ENCODE data around the gene GALNT18.

GALNT18 gene

DNA sequence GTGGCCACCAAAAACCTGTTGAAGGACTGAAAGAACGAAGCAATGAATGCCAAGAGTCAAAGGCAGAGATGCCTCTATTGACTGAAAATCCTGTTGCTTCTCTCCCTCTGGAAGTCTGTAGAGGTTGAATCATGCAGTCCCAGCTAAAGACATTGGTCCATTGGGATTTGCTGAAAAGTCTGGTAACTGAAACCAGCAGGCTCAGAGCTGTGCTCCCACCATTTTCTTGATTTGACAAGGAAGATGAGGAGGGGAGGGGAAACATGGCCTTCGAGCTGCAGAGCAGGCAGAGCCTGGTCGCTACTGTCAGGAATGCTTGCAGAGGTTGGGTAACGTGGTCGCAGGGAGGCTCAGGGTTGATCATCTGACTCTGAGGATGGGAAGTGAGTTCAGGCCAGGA is 196.0 kb downstream of the GALNT18 start:
- DNase-seq (ENCODE audit: low read depth), result no peak
- TF ChIP-seq, protein P1, sequence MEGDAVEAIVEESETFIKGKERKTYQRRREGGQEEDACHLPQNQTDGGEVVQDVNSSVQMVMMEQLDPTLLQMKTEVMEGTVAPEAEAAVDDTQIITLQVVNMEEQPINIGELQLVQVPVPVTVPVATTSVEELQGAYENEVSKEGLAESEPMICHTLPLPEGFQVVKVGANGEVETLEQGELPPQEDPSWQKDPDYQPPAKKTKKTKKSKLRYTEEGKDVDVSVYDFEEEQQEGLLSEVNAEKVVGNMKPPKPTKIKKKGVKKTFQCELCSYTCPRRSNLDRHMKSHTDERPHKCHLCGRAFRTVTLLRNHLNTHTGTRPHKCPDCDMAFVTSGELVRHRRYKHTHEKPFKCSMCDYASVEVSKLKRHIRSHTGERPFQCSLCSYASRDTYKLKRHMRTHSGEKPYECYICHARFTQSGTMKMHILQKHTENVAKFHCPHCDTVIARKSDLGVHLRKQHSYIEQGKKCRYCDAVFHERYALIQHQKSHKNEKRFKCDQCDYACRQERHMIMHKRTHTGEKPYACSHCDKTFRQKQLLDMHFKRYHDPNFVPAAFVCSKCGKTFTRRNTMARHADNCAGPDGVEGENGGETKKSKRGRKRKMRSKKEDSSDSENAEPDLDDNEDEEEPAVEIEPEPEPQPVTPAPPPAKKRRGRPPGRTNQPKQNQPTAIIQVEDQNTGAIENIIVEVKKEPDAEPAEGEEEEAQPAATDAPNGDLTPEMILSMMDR (conservative IDR thresholded peaks at IDR 0.05; ENCODE audit: low read depth, low read length), result no peak
- H3K4me3 ChIP-seq (ENCODE audit: low read depth, low read length), result no peak overlapping the region

DNA sequence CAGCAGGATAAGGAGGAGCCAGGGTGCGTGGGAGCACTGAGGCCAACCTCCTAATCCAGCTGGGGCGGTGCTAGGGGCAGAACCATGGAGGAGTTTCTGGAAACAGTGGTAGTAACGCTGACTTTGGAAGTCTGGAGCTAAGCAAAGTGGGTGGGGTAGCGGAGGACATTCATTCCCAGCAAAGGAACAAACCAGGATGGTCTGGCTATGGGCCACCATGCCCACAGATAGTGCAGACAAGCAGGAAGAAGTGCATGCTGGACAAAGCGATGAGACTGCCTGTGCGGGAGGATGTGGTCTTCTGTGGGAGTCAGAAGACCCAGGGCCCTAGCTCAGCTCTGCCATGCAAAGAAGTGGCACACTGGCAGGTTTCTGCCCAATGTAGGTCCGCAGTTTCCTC is 197.1 kb downstream of the GALNT18 start:
- TF ChIP-seq, protein P1 (conservative IDR thresholded peaks at IDR 0.05; ENCODE audit: low read depth, low read length), result no peak
- no peak overlapping the region for H3K4me3 ChIP-seq (ENCODE audit: low read depth, low read length)
- DNase-seq (ENCODE audit: low read depth), result no peak

DNA sequence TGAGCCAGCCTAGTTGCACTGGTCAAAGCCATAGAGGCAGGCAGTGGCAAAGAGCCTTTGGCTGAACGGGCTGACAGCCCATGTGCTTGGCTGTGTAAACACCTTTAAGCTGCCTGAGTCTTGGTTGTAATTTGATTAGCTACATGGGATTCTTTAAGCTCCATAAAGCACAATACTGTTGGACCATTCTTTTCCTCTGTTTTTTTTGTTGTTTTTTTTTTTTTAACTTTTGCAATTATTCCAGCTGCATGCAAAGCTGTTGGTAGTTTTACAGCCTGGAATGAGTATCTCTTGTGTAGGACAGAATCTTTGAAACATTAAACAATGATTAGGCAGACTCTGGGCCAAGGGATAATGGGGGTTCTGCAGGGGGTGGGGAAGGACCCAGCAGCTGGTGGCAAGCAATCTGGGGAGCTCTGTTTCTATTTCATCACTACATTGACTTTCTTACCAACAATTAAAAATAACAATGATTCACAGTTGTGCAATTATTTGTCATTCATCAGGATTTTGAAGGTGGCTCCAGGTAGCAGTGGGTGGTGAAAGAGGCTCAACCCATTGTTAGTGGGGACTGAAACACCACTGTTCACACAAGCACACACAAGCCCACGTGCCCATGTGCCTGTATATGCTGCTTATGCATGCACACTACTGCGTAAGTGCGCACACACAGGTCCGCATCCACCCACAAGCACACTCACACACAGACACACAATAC is 199.2 kb downstream of the GALNT18 start:
- no peak for DNase-seq (ENCODE audit: low read depth)
- no peak overlapping the region for H3K4me3 ChIP-seq (ENCODE audit: low read depth, low read length)
- TF ChIP-seq, protein P1 (conservative IDR thresholded peaks at IDR 0.05; ENCODE audit: low read depth, low read length), result no peak

DNA sequence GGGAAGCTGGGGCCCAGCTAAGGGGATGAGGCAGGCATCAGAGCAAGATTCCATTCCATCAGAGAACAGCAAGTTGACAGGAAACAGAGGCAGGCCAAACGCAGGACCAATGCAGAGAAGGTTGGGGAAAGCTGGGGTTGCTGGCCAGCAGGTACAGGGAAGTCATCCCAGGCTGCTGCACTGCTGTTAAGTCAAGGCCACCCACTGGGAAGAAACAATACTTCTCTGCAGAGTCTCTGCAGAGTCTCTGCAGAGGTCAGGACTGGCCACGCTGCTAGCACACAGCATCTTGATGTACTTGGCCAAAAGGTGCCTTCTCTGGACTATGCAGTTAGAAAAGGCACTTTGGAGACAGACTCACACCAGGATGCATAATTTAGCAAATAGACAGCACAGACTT is 200.3 kb downstream of the GALNT18 start:
- TF ChIP-seq, protein P1 (conservative IDR thresholded peaks at IDR 0.05; ENCODE audit: low read depth, low read length), result no peak
- DNase-seq (ENCODE audit: low read depth), result no peak
- H3K4me3 ChIP-seq (ENCODE audit: low read depth, low read length), result no peak overlapping the region

DNA sequence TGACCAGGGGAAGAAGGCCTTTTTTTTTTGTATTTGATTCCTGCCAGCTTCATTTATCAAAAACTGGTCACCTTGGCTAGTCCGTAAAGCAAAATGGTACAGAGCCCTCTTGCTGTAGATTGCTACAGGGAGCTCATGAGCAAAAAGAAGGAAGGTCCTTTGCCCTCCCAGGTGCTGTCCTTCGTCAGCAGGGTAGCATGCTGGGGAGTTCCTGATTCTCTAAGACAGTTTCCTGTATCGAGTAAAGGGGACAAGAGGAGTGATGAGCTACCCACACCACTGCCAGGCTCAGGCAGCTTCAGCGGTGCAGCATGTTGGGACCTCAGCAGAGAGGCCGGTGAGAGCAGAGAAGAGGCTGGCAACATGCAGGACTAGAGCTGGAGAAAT is 200.9 kb downstream of the GALNT18 start:
- TF ChIP-seq, protein P1 (conservative IDR thresholded peaks at IDR 0.05; ENCODE audit: low read depth, low read length), result no peak
- DNase-seq (ENCODE audit: low read depth), result no peak
- no peak overlapping the region for H3K4me3 ChIP-seq (ENCODE audit: low read depth, low read length)

DNA sequence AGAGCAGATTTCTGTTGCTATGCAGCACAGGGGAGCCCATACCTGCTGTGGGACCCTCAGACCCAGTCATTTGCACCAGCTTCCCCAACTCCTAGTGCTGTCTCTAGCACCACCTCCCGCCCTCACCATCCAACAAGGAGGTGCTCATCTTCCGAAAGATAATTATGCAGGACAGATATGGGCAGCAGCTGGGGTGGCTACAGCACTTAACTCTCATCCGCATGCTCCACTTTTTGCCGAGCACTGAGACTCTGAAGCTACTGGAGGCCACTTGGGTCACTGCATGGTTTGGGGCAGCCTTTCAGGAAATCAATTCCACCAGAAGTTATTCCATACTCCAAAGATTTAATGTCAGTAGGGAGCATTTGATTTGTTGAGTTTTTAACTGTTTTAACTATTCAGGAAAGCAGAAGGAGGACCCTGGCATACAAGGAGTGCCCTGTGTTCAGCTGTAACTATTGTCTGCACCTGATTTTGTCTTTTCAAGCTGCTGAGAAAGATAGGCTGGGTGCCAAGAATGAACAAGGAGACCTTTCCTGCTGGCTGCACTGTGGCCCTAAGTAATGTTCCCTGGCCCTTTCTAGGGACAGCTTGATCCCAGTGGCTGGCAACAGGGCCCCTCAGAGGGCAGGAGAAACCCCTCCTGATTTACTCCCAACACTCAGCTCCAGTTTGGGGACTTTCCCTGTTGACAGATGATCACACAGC is 201.5 kb downstream of the GALNT18 start:
- H3K4me3 ChIP-seq (ENCODE audit: low read depth, low read length), result no peak overlapping the region
- DNase-seq (ENCODE audit: low read depth), result no peak
- TF ChIP-seq, protein P1 (conservative IDR thresholded peaks at IDR 0.05; ENCODE audit: low read depth, low read length), result no peak

DNA sequence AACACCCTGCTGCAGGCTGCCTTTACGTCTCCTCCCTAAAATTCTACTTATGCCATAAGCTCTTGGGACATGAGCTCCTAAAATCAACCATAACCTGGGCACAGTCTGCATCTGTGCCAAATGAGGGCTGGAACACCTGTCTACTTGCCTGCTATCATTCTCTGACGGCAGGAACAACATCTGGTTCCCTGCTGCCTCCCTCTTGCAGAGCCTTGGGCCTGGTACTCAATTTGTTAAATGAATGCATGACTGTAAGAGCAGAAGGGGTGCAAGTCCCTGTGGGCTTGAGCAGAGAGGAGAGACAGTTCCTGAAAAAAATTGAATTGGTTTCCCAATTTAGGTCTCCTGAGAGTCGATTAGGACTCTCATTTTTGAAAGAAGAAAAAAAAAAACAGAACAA is 202.1 kb downstream of the GALNT18 start:
- TF ChIP-seq, protein P1 (conservative IDR thresholded peaks at IDR 0.05; ENCODE audit: low read depth, low read length), result no peak
- DNase-seq (ENCODE audit: low read depth), result no peak
- no peak overlapping the region for H3K4me3 ChIP-seq (ENCODE audit: low read depth, low read length)
